ENCODE data around the gene HJURP.

HJURP gene

GRCh38 chr2:233851169-233851568 lies 3.2 kb downstream of the HJURP start:
- H3K27ac ChIP-seq (ENCODE audit: low read depth, low read length): no peak overlapping the region
- no peaks in the 10 kb centered on the region for H3K9me3 ChIP-seq (ENCODE audit: control insufficient read depth in 5 of 5, low read length in 5 of 5)
- peaks cover 0 to 5% (median 4%) of the 10 kb centered on the region in 5 donors for H3K27me3 ChIP-seq (ENCODE audit: control insufficient read depth in 5 of 5, insufficient read depth in 4 of 5, low read length in 5 of 5)
- H3K4me3 ChIP-seq (ENCODE audit: low read depth in 1 of 5, low read length in 5 of 5): no peak overlapping the region
- H3K9ac ChIP-seq (ENCODE audit: low read length in 5 of 5): no peak overlapping the region
- H3K4me1 ChIP-seq (ENCODE audit: control insufficient read depth in 5 of 5, insufficient read depth in 5 of 5, low read length in 5 of 5): peaks cover 0 to 18% (median 14%) of the 10 kb centered on the region in 5 donors
- no peaks in the 10 kb centered on the region for H3K36me3 ChIP-seq (ENCODE audit: control insufficient read depth in 5 of 5, insufficient read depth in 5 of 5, low read length in 5 of 5)

- Histone ChIP-seq H3K36me3 (ENCODE audit: control insufficient read depth in 5 of 5, insufficient read depth in 5 of 5, low read length in 5 of 5) (no peaks in the 10 kb centered on the region), H3K9me3 (ENCODE audit: control insufficient read depth in 5 of 5, low read length in 5 of 5) (no peaks in the 10 kb centered on the region), H3K4me1 (ENCODE audit: control insufficient read depth in 5 of 5, insufficient read depth in 5 of 5, low read length in 5 of 5) (peaks cover 0 to 18% (median 14%) of the 10 kb centered on the region in 5 donors), H3K9ac (ENCODE audit: low read length in 5 of 5) (no peak overlapping the region), H3K4me3 (ENCODE audit: low read depth in 1 of 5, low read length in 5 of 5) (no peak overlapping the region), H3K27ac (ENCODE audit: low read depth, low read length) (no peak overlapping the region), H3K27me3 (ENCODE audit: control insufficient read depth in 5 of 5, insufficient read depth in 4 of 5, low read length in 5 of 5) (peaks cover 0 to 5% (median 4%) of the 10 kb centered on the region in 5 donors)
Measured at GRCh38 chr2:233850745-233851144, 3.6 kb downstream of the HJURP start.

GRCh38 chr2:233849607-233850271 lies 4.6 kb downstream of the HJURP start:
- H3K27me3 ChIP-seq (ENCODE audit: control insufficient read depth in 5 of 5, insufficient read depth in 4 of 5, low read length in 5 of 5): peaks cover 0 to 5% (median 4%) of the 10 kb centered on the region in 5 donors
- H3K36me3 ChIP-seq (ENCODE audit: control insufficient read depth in 5 of 5, insufficient read depth in 5 of 5, low read length in 5 of 5): no peaks in the 10 kb centered on the region
- no peak overlapping the region for H3K4me3 ChIP-seq (ENCODE audit: low read depth in 1 of 5, low read length in 5 of 5)
- no peaks in the 10 kb centered on the region for H3K9me3 ChIP-seq (ENCODE audit: control insufficient read depth in 5 of 5, low read length in 5 of 5)
- H3K9ac ChIP-seq (ENCODE audit: low read length in 5 of 5): no peak overlapping the region
- H3K4me1 ChIP-seq (ENCODE audit: control insufficient read depth in 5 of 5, insufficient read depth in 5 of 5, low read length in 5 of 5): peaks cover 0 to 12% (median 11%) of the 10 kb centered on the region in 5 donors
- H3K27ac ChIP-seq (ENCODE audit: low read depth, low read length): no peak overlapping the region

- Histone ChIP-seq H3K4me1 (ENCODE audit: control insufficient read depth in 5 of 5, insufficient read depth in 5 of 5, low read length in 5 of 5) (no peaks in the 10 kb centered on the region), H3K27me3 (ENCODE audit: control insufficient read depth in 5 of 5, insufficient read depth in 4 of 5, low read length in 5 of 5) (peaks cover 0 to 3% (median under 1%) of the 10 kb centered on the region in 5 donors), H3K9me3 (ENCODE audit: control insufficient read depth in 5 of 5, low read length in 5 of 5) (no peaks in the 10 kb centered on the region), H3K27ac (ENCODE audit: low read depth, low read length) (no peak overlapping the region), H3K9ac (ENCODE audit: low read length in 5 of 5) (no peak overlapping the region), H3K4me3 (ENCODE audit: low read depth in 1 of 5, low read length in 5 of 5) (no peak overlapping the region), H3K36me3 (ENCODE audit: control insufficient read depth in 5 of 5, insufficient read depth in 5 of 5, low read length in 5 of 5) (no peaks in the 10 kb centered on the region)
Measured at GRCh38 chr2:233848276-233848675, 6.1 kb downstream of the HJURP start.

GRCh38 chr2:233847248-233847898 lies 7.0 kb downstream of the HJURP start:
- Histone ChIP-seq H3K9me3 (ENCODE audit: control insufficient read depth in 5 of 5, low read length in 5 of 5) (no peaks in the 10 kb centered on the region), H3K4me3 (ENCODE audit: low read depth in 1 of 5, low read length in 5 of 5) (no peak overlapping the region), H3K36me3 (ENCODE audit: control insufficient read depth in 5 of 5, insufficient read depth in 5 of 5, low read length in 5 of 5) (no peaks in the 10 kb centered on the region), H3K4me1 (ENCODE audit: control insufficient read depth in 5 of 5, insufficient read depth in 5 of 5, low read length in 5 of 5) (no peaks in the 10 kb centered on the region), H3K27ac (ENCODE audit: low read depth, low read length) (no peak overlapping the region), H3K27me3 (ENCODE audit: control insufficient read depth in 5 of 5, insufficient read depth in 4 of 5, low read length in 5 of 5) (no peaks in the 10 kb centered on the region), H3K9ac (ENCODE audit: low read length in 5 of 5) (no peak overlapping the region)

GRCh38 chr2:233846387-233847247 lies 7.7 kb downstream of the HJURP start:
- H3K9me3 ChIP-seq (ENCODE audit: control insufficient read depth in 5 of 5, low read length in 5 of 5): no peaks in the 10 kb centered on the region
- no peaks in the 10 kb centered on the region for H3K4me1 ChIP-seq (ENCODE audit: control insufficient read depth in 5 of 5, insufficient read depth in 5 of 5, low read length in 5 of 5)
- H3K36me3 ChIP-seq (ENCODE audit: control insufficient read depth in 5 of 5, insufficient read depth in 5 of 5, low read length in 5 of 5): no peaks in the 10 kb centered on the region
- H3K9ac ChIP-seq (ENCODE audit: low read length in 5 of 5): no peak overlapping the region
- no peak overlapping the region for H3K4me3 ChIP-seq (ENCODE audit: low read depth in 1 of 5, low read length in 5 of 5)
- H3K27ac ChIP-seq (ENCODE audit: low read depth, low read length): no peak overlapping the region
- no peaks in the 10 kb centered on the region for H3K27me3 ChIP-seq (ENCODE audit: control insufficient read depth in 5 of 5, insufficient read depth in 4 of 5, low read length in 5 of 5)

GRCh38 chr2:233845301-233846060 lies 8.9 kb downstream of the HJURP start:
- Histone ChIP-seq H3K27me3 (ENCODE audit: control insufficient read depth in 5 of 5, insufficient read depth in 4 of 5, low read length in 5 of 5) (no peaks in the 10 kb centered on the region), H3K4me3 (ENCODE audit: low read depth in 1 of 5, low read length in 5 of 5) (no peak overlapping the region), H3K9me3 (ENCODE audit: control insufficient read depth in 5 of 5, low read length in 5 of 5) (no peaks in the 10 kb centered on the region), H3K4me1 (ENCODE audit: control insufficient read depth in 5 of 5, insufficient read depth in 5 of 5, low read length in 5 of 5) (no peaks in the 10 kb centered on the region), H3K27ac (ENCODE audit: low read depth, low read length) (no peak overlapping the region), H3K9ac (ENCODE audit: low read length in 5 of 5) (no peak overlapping the region), H3K36me3 (ENCODE audit: control insufficient read depth in 5 of 5, insufficient read depth in 5 of 5, low read length in 5 of 5) (no peaks in the 10 kb centered on the region)

- Histone ChIP-seq H3K36me3 (ENCODE audit: control insufficient read depth in 5 of 5, insufficient read depth in 5 of 5, low read length in 5 of 5) (no peaks in the 10 kb centered on the region), H3K9me3 (ENCODE audit: control insufficient read depth in 5 of 5, low read length in 5 of 5) (no peaks in the 10 kb centered on the region)
Measured at GRCh38 chr2:233844836-233845235, 9.5 kb downstream of the HJURP start.

GRCh38 chr2:233844064-233844807 lies 10.1 kb downstream of the HJURP start:
- Histone ChIP-seq H3K36me3 (ENCODE audit: control insufficient read depth in 5 of 5, insufficient read depth in 5 of 5, low read length in 5 of 5) (no peaks in the 10 kb centered on the region), H3K27ac (ENCODE audit: low read depth, low read length) (no peak overlapping the region), H3K27me3 (ENCODE audit: control insufficient read depth in 5 of 5, insufficient read depth in 4 of 5, low read length in 5 of 5) (no peaks in the 10 kb centered on the region), H3K9ac (ENCODE audit: low read length in 5 of 5) (no peak overlapping the region), H3K9me3 (ENCODE audit: control insufficient read depth in 5 of 5, low read length in 5 of 5) (no peaks in the 10 kb centered on the region), H3K4me1 (ENCODE audit: control insufficient read depth in 5 of 5, insufficient read depth in 5 of 5, low read length in 5 of 5) (no peaks in the 10 kb centered on the region), H3K4me3 (ENCODE audit: low read depth in 1 of 5, low read length in 5 of 5) (no peak overlapping the region)

More at GRCh38 chr2:233844836-233845235, 9.5 kb downstream of the HJURP start:
- Histone ChIP-seq H3K27ac (ENCODE audit: low read depth, low read length) (no peak overlapping the region), H3K4me3 (ENCODE audit: low read depth in 1 of 5, low read length in 5 of 5) (no peak overlapping the region), H3K27me3 (ENCODE audit: control insufficient read depth in 5 of 5, insufficient read depth in 4 of 5, low read length in 5 of 5) (no peaks in the 10 kb centered on the region), H3K4me1 (ENCODE audit: control insufficient read depth in 5 of 5, insufficient read depth in 5 of 5, low read length in 5 of 5) (no peaks in the 10 kb centered on the region), H3K9ac (ENCODE audit: low read length in 5 of 5) (no peak overlapping the region)
